Endothelial cell of umbilical vein (primary cell): ENCODE measurements around the gene NPPA. TPM values are rescaled to one million over a fixed set of nuclear protein-coding genes. Genes with fewer than 3 reads are reported as not detected.

Experiments used
- BruUV-seq: library from RNA; stranded (reverse); fragments of 400-500 nt; replicated peaks from 2 replicates; lab custom pipeline; 2021; lab: Mats Ljungman, UMichigan
- CTCF ChIA-PET: fragments of 300-600, 350-600 bp; sonication (Branson Sonifier 250); formaldehyde crosslinking; loops from one replicate; lab custom pipeline; 2021; ENCODE audit warnings: antibody characterized with exemption, inconsistent platforms; lab: Charles Lee
- POLR2A ChIA-PET: fragments of 300-600, 350-600 bp; sonication (Branson Sonifier 250); formaldehyde crosslinking; loops from one replicate; lab custom pipeline; 2021; ENCODE audit warnings: antibody characterized with exemption, inconsistent platforms; lab: Charles Lee
- DNase-seq: peaks from one replicate; pipeline ENCODE4 v3.0.0-alpha.2; 2011; ENCODE audit warnings: low read depth, low spot score
- FAIRE-seq: peaks from 2 replicates; lab custom pipeline; 2011; peaks lifted over from hg19 to GRCh38; lab: Jason Lieb, UNC
- H2AFZ ChIP-seq: 2 replicates; pipeline ENCODE4 v1.6.0; 2012; ENCODE audit warnings: low read depth, low read length, control low read depth, inconsistent platforms
- H3K27ac ChIP-seq: 2 replicates; pipeline ENCODE4 v1.5.1; 2011; ENCODE audit warnings: low read depth, mild to moderate bottlenecking, control low read depth, low read length, moderate library complexity; ENCODE audit not compliant: insufficient read depth
- H3K27me3 ChIP-seq, 2 experiments: 2 replicates each; pipeline versions ENCODE4 v1.6.0 to v1.6.1; 2011; ENCODE audit warnings: low read length in 2 of 2, mixed read lengths in 1 of 2; ENCODE audit not compliant: control insufficient read depth in 2 of 2, insufficient read depth in 2 of 2
- H3K36me3 ChIP-seq, 2 experiments: 2 replicates in 1 of 2; 3 replicates in 1 of 2; pipeline ENCODE4 v1.5.1; 2011; ENCODE audit warnings: low read length in 2 of 2, mild to moderate bottlenecking in 1 of 2, moderate library complexity in 1 of 2; ENCODE audit not compliant: control insufficient read depth in 2 of 2, insufficient read depth in 2 of 2; ENCODE audit errors: extremely low read depth in 1 of 2
- H3K4me1 ChIP-seq: 3 replicates; pipeline ENCODE4 v1.5.1; 2011; ENCODE audit warnings: mild to moderate bottlenecking, low read length; ENCODE audit not compliant: control insufficient read depth, insufficient read depth; ENCODE audit errors: extremely low read depth
- H3K4me2 ChIP-seq: 2 replicates; pipeline ENCODE4 v1.6.1; 2011; ENCODE audit warnings: low read length, control low read depth, mixed read lengths; ENCODE audit not compliant: insufficient read depth
- H3K4me3 ChIP-seq, 3 experiments: fragments of 200-600 bp in 1 of 3; sonication (generic), shearing (Covaris generic) in 1 of 3; replicated peaks in 1 of 3; 2 replicates each; pipeline ENCODE4 v1.5.1; 2011 to 2016; ENCODE audit warnings: control low read depth in 3 of 3, low read length in 3 of 3, mild to moderate bottlenecking in 2 of 3, inconsistent platforms in 1 of 3, low read depth in 1 of 3, moderate library complexity in 1 of 3; ENCODE audit not compliant: insufficient read depth in 1 of 3
- H3K79me2 ChIP-seq: 2 replicates; pipeline ENCODE4 v1.6.0; 2012; ENCODE audit warnings: low read length, inconsistent platforms; ENCODE audit not compliant: control insufficient read depth, insufficient read depth
- H3K9ac ChIP-seq: replicated peaks from 2 replicates; pipeline ENCODE3; 2011; ENCODE audit warnings: low read length, control low read depth; ENCODE audit not compliant: insufficient read depth; ENCODE audit errors: extremely low read depth
- H3K9me1 ChIP-seq: replicated peaks from 3 replicates; pipeline ENCODE4 v1.6.0; 2011; ENCODE audit warnings: mild to moderate bottlenecking, low read length; ENCODE audit not compliant: control insufficient read depth, insufficient read depth; ENCODE audit errors: extremely low read depth
- H3K9me3 ChIP-seq: replicated peaks from 2 replicates; pipeline ENCODE4 v1.5.1; 2012; ENCODE audit warnings: low read length, inconsistent platforms; ENCODE audit not compliant: control insufficient read depth, insufficient read depth
- H4K20me1 ChIP-seq: replicated peaks from 2 replicates; pipeline ENCODE3; 2011; ENCODE audit warnings: mild to moderate bottlenecking, low read length; ENCODE audit not compliant: control insufficient read depth, insufficient read depth; ENCODE audit errors: extremely low read depth
- CTCF ChIP-seq, 2 donors: IDR thresholded peaks; 1 replicate in 1 of 2; 2 replicates in 1 of 2; pipeline ENCODE4 v1.5.1; 2011; ENCODE audit warnings: low read length in 2 of 2, mild to moderate bottlenecking in 2 of 2, moderate library complexity in 2 of 2, control low read depth in 1 of 2, inconsistent platforms in 1 of 2, low read depth in 1 of 2; ENCODE audit not compliant: insufficient read depth in 1 of 2; ENCODE audit errors: extremely low read depth in 1 of 2
- EZH2 ChIP-seq: IDR thresholded peaks from 2 replicates; pipeline ENCODE4 v1.6.1; 2012; ENCODE audit warnings: borderline replicate concordance, low read depth, mild to moderate bottlenecking, moderate library complexity, low read length, inconsistent platforms; ENCODE audit not compliant: severe bottlenecking
- FOS ChIP-seq: IDR thresholded peaks from 2 replicates; pipeline ENCODE4 v1.6.1; 2011; ENCODE audit warnings: mild to moderate bottlenecking, low read length, moderate library complexity, borderline replicate concordance; ENCODE audit not compliant: insufficient read depth
- GATA2 ChIP-seq: IDR thresholded peaks from 2 replicates; pipeline ENCODE4 v1.7.0; 2011; ENCODE audit warnings: low read depth, mild to moderate bottlenecking, moderate library complexity, mixed read lengths, low read length; ENCODE audit not compliant: insufficient read length, insufficient read depth
- JUN ChIP-seq: IDR thresholded peaks from 2 replicates; pipeline ENCODE4 v1.6.1; 2011; ENCODE audit warnings: borderline replicate concordance, low read depth; ENCODE audit not compliant: insufficient read length, insufficient read depth
- MAX ChIP-seq: IDR thresholded peaks from 2 replicates; pipeline ENCODE4 v1.6.1; 2011; ENCODE audit not compliant: insufficient read depth, insufficient read length
- MYC ChIP-seq: IDR thresholded peaks from one replicate; pipeline ENCODE4 v1.6.1; 2011; ENCODE audit warnings: mild to moderate bottlenecking, low read depth, low read length
- POLR2A ChIP-seq: IDR thresholded peaks from 2 replicates; pipeline ENCODE4 v1.6.1; 2012; ENCODE audit warnings: low read depth, mild to moderate bottlenecking, control low read depth, low read length
- POLR2AphosphoS5 ChIP-seq: IDR thresholded peaks from 2 replicates; pipeline ENCODE4 v1.6.1; 2012; ENCODE audit warnings: low read depth, mild to moderate bottlenecking, control low read depth, low read length, moderate library complexity; ENCODE audit not compliant: insufficient read depth
- dilution Hi-C: fragments of 300-500 bp; cut with MboI; formaldehyde crosslinking; loops from one replicate; pipeline ENCODE4 v1.15.0; 2019; ENCODE audit warnings: low sequenced_read_pairs; ENCODE audit not compliant: extremely low pct_ligation_motif_present
- intact Hi-C: fragments of 100-400 bp; cut with micrococcal nuclease; formaldehyde crosslinking; loops from one replicate; pipeline ENCODE4 v1.10.0; 2022
- polyA plus RNA-seq, 4 experiments: library from polyadenylated mRNA; depleted of rRNA in 3 of 4; stranded (reverse) in 3 of 4; unstranded in 1 of 4; fragments of >200 nt; gene quantifications; 2 replicates each; pipeline versions ENCODE4 v1.2.1 to v1.2.3, GENCODE V29; 2011 to 2012; ENCODE audit warnings: missing spikeins in 1 of 4
- small RNA-seq: library from RNA; depleted of rRNA; stranded (forward); fragments of <200 nt; gene quantifications from one replicate; pipeline ENCODE3, GENCODE V24; 2012; ENCODE audit warnings: low replicate concordance, low read depth; ENCODE audit not compliant: insufficient read depth, insufficient read length
- total RNA-seq: library from RNA; stranded (reverse); gene quantifications from 2 replicates; pipeline ENCODE4 v1.2.3, GENCODE V29; 2021

Gene NPPA
- total and polyA plus RNA-seq, 2 donors (not counting 3 experiments of a cell fraction or from before 2014, with no cell fraction given): not detected

- Histone ChIP-seq H3K36me3 (peaks cover 6 to 41% of the 10 kb centered on the region in 2 experiments), H3K9me3 (no peaks in the 10 kb centered on the region), H3K4me2 (no peak overlapping the region), H3K4me1 (peaks cover 27% of the 10 kb centered on the region), H3K4me3 (no peak overlapping the region), H3K9ac (no peak overlapping the region), H4K20me1 (no peaks in the 10 kb centered on the region), H3K27me3 (no peaks in the 10 kb centered on the region), H3K9me1 (no peaks in the 10 kb centered on the region), H3K27ac (peak overlapping the region; percentile 55), H3K79me2 (no peaks in the 10 kb centered on the region), H2AFZ (no peak overlapping the region)
- intact Hi-C loops (loop anchor here (2.0 kb wide), 1 partner anchor 113 kb away; no protein-coding TSS in a partner anchor), dilution Hi-C loops (no loop called here)
- CTCF ChIA-PET: interaction anchor here (1.1 to 1.5 kb wide), 2 partner anchors 10 to 42 kb away, joined by 4 to 13 read pairs; partner anchors contain the start of genes CLCN6 and MTHFR
- TF ChIP-seq MYC (no peak), POLR2AphosphoS5 (no peak), CTCF (IDR thresholded peaks at IDR 0.05; ENCODE audit: extremely low read depth in 1 of 2, insufficient read depth in 1 of 2, low read depth in 1 of 2, low read length in 2 of 2) (no peak), POLR2A (no peak), JUN (no peak), EZH2 (no peak), MAX (no peak), FOS (no peak), GATA2 (no peak)
- DNase-seq: peak; percentile 58
- peak; percentile 68 for FAIRE-seq
- BruUV-seq: no TSS peak
- POLR2A ChIA-PET: interaction anchor here (2.1 kb wide), 1 partner anchor 114 kb away, joined by 18 read pairs; no protein-coding TSS in a partner anchor
Measured at GRCh38 chr1:11796036-11796828, 51.4 kb downstream of the NPPA start.

Small RNA genes lying within 50 kb of the gene (small RNA-seq; reads per million reads assigned to genes)
- not detected for gene RF02156
- gene RF02157: not detected
- gene RF02158: not detected

Other genes starting within 250 kb of the NPPA start
- 0.42 and 0.88 TPM in 2 replicates for gene FBXO2, start 193.4 kb downstream of the NPPA start, total RNA-seq
- 0.89 and 0.91 TPM in 2 replicates for gene FBXO2, start 193.4 kb downstream of the NPPA start, polyA plus RNA-seq
- 14.5 and 16.8 TPM in 2 replicates for gene FBXO44, start 192.9 kb downstream of the NPPA start, total RNA-seq
- gene FBXO44, start 192.9 kb downstream of the NPPA start, polyA plus RNA-seq: 22.5 and 29.8 TPM in 2 replicates
- 0.97 and 1.8 TPM in 2 replicates for gene FBXO6, start 183.6 kb downstream of the NPPA start, total RNA-seq
- 6.4 and 8.5 TPM in 2 replicates for gene FBXO6, start 183.6 kb downstream of the NPPA start, polyA plus RNA-seq
- gene MAD2L2, start 166.6 kb downstream of the NPPA start, total RNA-seq: 35.9 and 39.5 TPM in 2 replicates
- 74.2 and 98.7 TPM in 2 replicates for gene MAD2L2, start 166.6 kb downstream of the NPPA start, polyA plus RNA-seq
- gene DRAXIN, start 156.1 kb downstream of the NPPA start, total RNA-seq: 2.6 and 3.2 TPM in 2 replicates
- gene DRAXIN, start 156.1 kb downstream of the NPPA start, polyA plus RNA-seq: 0.44 and 0.49 TPM in 2 replicates
- 40.3 and 41.6 TPM in 2 replicates for gene AGTRAP, start 111.6 kb downstream of the NPPA start, total RNA-seq
- 101 and 145 TPM in 2 replicates for gene AGTRAP, start 111.6 kb downstream of the NPPA start, polyA plus RNA-seq
- gene C1orf167, start 85.6 kb downstream of the NPPA start, total RNA-seq: not detected in 2 replicates
- not detected in 2 replicates for gene C1orf167, start 85.6 kb downstream of the NPPA start, polyA plus RNA-seq
- 25.3 and 26.5 TPM in 2 replicates for gene MTHFR, start 41.8 kb downstream of the NPPA start, total RNA-seq
- 13.8 and 14.8 TPM in 2 replicates for gene MTHFR, start 41.8 kb downstream of the NPPA start, polyA plus RNA-seq
- gene CLCN6, start 41.6 kb downstream of the NPPA start, total RNA-seq: 41.2 and 43.3 TPM in 2 replicates
- 17.7 and 20.4 TPM in 2 replicates for gene CLCN6, start 41.6 kb downstream of the NPPA start, polyA plus RNA-seq
- not detected in 2 replicates for gene NPPB, start 11.2 kb upstream of the NPPA start, total RNA-seq
- not detected in 2 replicates for gene NPPB, start 11.2 kb upstream of the NPPA start, polyA plus RNA-seq
- 52.9 and 56.1 TPM in 2 replicates for gene KIAA2013, start 78.6 kb upstream of the NPPA start, total RNA-seq
- 137 and 194 TPM in 2 replicates for gene KIAA2013, start 78.6 kb upstream of the NPPA start, polyA plus RNA-seq
- 245 and 260 TPM in 2 replicates for gene PLOD1, start 86.9 kb upstream of the NPPA start, total RNA-seq
- 412 and 424 TPM in 2 replicates for gene PLOD1, start 86.9 kb upstream of the NPPA start, polyA plus RNA-seq
- gene MFN2, start 132.7 kb upstream of the NPPA start, total RNA-seq: 66.6 and 82.4 TPM in 2 replicates
- gene MFN2, start 132.7 kb upstream of the NPPA start, polyA plus RNA-seq: 41.8 and 51.4 TPM in 2 replicates
- gene MIIP, start 171.7 kb upstream of the NPPA start, total RNA-seq: 30.1 and 32.3 TPM in 2 replicates
- gene MIIP, start 171.7 kb upstream of the NPPA start, polyA plus RNA-seq: 39.1 and 52.1 TPM in 2 replicates
- not detected in 2 replicates for gene TNFRSF8, start 215.5 kb upstream of the NPPA start, total RNA-seq
- gene TNFRSF8, start 215.5 kb upstream of the NPPA start, polyA plus RNA-seq: 0.35 and 0.47 TPM in 2 replicates